Raji (cell line): Measurements from ENCODE around the gene ACSL3.

ENCODE experiments used
- POLR2A ChIP-seq: IDR thresholded peaks from 2 replicates; pipeline ENCODE4 v1.6.1; 2011; ENCODE audit warnings: low read depth, low read length, control low read depth; ENCODE audit not compliant: insufficient read depth

Gene ACSL3

GRCh38 chr2:222939208-222939856, 78.5 kb downstream of the ACSL3 start:
- no peak for TF ChIP-seq POLR2A

DNA sequence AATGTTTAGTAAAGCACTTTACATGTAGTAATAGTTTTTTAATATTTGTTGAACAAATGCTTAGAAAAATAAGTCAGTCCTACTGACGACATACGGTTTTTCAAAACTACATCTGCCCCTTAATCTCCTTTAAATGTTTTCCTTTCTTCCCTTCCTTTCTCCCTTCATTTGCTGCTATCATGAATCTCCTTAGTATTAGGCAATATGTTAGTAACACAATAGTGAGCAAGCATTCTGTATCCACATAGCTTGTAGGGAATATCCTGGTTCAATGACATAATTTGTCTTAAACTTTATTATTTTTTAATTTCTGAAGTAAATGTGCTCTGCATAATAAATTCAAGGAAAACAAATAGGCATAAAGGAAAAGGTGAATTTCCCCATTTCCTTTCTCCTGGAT, 79.1 kb downstream of the ACSL3 start:
- TF ChIP-seq POLR2A = no peak

DNA sequence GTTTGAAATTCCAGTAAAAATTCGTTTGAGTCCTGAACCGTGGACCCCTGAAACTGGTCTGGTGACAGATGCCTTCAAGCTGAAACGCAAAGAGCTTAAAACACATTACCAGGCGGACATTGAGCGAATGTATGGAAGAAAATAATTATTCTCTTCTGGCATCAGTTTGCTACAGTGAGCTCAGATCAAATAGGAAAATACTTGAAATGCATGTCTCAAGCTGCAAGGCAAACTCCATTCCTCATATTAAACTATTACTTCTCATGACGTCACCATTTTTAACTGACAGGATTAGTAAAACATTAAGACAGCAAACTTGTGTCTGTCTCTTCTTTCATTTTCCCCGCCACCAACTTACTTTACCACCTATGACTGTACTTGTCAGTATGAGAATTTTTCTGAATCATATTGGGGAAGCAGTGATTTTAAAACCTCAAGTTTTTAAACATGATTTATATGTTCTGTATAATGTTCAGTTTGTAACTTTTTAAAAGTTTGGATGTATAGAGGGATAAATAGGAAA, 80.7 kb downstream of the ACSL3 start:
- no peak for TF ChIP-seq POLR2A

DNA sequence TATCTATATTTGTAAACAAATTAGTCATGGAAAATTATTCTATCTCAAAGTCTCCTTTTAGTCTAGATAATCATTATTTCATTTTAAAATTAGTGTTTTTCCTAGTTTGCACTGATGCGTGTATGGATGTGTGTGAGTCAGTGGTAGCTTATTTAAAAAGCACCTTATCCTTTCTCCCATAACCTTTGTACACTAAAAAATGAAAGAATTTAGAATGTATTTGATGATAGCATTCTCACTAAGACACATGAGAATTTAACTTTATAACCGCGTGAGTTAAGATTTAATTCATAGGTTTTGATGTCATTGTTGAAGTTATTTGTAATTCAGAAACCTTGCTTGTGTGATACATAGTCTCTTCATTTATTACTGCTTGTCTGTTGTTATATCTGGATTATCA, 81.7 kb downstream of the ACSL3 start:
- TF ChIP-seq POLR2A = no peak

GRCh38 chr2:222942977-222943376, 82.1 kb downstream of the ACSL3 start:
- TF ChIP-seq POLR2A = no peak

- no peak for TF ChIP-seq POLR2A
These were observed 83.0 kb downstream of the ACSL3 start for GRCh38 chr2:222943820-222944219.

GRCh38 chr2:222944552-222944951, 83.7 kb downstream of the ACSL3 start:
- TF ChIP-seq POLR2A = no peak

GRCh38 chr2:222944971-222945740, 84.3 kb downstream of the ACSL3 start:
- no peak for TF ChIP-seq POLR2A

GRCh38 chr2:222945887-222946286, 85.1 kb downstream of the ACSL3 start:
- TF ChIP-seq POLR2A = no peak

DNA sequence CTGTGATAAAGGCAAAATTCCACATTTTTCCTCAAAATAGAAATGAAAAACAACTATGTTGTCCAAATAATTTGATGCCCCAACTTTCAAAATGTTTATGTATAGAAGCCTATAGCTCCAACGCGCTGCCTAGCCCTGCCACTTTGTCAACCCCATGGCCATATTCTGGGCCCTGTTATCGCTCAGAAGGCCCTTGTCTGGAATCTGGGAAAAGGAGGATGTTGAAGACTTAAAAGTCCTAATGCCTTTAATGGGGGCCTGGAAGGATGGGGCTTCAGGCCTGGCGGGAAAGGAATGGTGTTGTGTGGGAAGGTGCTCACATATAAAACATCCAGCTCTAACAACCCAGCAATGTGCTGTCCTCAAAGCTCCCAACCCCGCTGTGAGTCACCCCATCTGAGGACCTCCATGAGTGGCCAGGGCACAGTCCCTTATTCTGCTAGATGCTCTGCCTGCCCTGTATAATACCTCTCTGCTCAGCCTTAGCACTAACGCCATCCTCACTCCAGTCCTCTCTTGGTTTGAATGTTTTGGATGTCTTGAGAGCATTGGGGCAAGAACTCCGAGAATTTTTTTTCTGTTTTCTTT, 86.0 kb downstream of the ACSL3 start:
- no peak for TF ChIP-seq POLR2A

GRCh38 chr2:222949073-222949472, 88.2 kb downstream of the ACSL3 start:
- TF ChIP-seq POLR2A = no peak

DNA sequence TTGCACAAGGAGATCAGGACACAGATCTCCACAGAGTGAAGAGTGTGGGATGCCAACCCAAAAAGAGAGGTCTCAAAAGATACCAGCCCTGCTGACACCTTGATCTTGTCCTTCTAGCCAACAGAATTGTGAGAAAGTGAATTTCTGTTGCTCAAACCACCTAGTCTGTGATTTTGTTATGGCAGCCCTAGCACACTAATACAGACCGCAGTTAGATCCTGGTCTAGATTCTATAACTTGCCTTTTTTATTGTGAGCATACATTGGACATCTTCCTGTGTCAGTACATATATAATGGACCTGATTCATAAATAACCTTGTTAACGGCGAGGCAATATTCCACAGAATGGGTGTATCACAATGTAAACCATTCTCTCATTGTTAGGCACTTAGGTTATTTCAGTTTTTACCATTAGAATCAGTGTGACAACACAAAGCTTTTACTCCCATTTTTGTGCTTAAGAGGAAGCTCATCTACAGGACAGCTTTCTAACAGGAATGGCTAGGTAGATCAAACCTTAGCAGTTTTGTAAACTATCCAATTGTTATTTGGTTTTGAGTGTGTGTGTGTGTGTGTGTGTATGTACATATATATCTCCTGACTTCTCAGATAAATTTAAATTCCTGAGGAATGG, 89.0 kb downstream of the ACSL3 start:
- no peak for TF ChIP-seq POLR2A

- TF ChIP-seq POLR2A = no peak
These were observed 89.9 kb downstream of the ACSL3 start for GRCh38 chr2:222950638-222951285.

- no peak for TF ChIP-seq POLR2A
These were observed 91.4 kb downstream of the ACSL3 start for GRCh38 chr2:222952204-222952603.

GRCh38 chr2:222955008-222955407, 94.2 kb downstream of the ACSL3 start:
- no peak for TF ChIP-seq POLR2A
